GM19240 (cell line): ENCODE measurements around the gene GLS.
"Not testable (repeated sequence)": the region's sequence is repeated elsewhere in the genome, so short reads cannot be mapped to it uniquely, and the experiment has no call there.

Experiments
- DNase-seq: peaks from one replicate; pipeline ENCODE4 v3.0.0; 2011; ENCODE audit warnings: low spot score; ENCODE audit not compliant: insufficient read length

GLS gene

GRCh38 chr2:190855245-190855644, 25.4 kb upstream of the GLS start:
- DNase-seq = no peak

- DNase-seq = no peak
Observed at GRCh38 chr2:190856985-190857384, 23.6 kb upstream of the GLS start.

- no peak for DNase-seq
Observed at GRCh38 chr2:190858817-190859216, 21.8 kb upstream of the GLS start.

- no peak for DNase-seq
Observed at GRCh38 chr2:190859347-190860297, 21.0 kb upstream of the GLS start.

GRCh38 chr2:190860985-190861680, 19.5 kb upstream of the GLS start:
- DNase-seq = no peak

- not testable (repeated sequence) for DNase-seq
Observed at GRCh38 chr2:190862128-190862527, 18.5 kb upstream of the GLS start.

GRCh38 chr2:190862571-190862991, 18.0 kb upstream of the GLS start:
- no peak for DNase-seq

GRCh38 chr2:190863946-190864345, 16.7 kb upstream of the GLS start:
- no peak for DNase-seq

GRCh38 chr2:190864375-190864774, 16.2 kb upstream of the GLS start:
- no peak for DNase-seq

GRCh38 chr2:190867212-190867611, 13.4 kb upstream of the GLS start:
- DNase-seq = no peak

- DNase-seq = no peak
Observed at GRCh38 chr2:190867832-190868231, 12.8 kb upstream of the GLS start.

- DNase-seq = no peak
Observed at GRCh38 chr2:190869721-190870120, 10.9 kb upstream of the GLS start.

GRCh38 chr2:190873451-190873850, 7.2 kb upstream of the GLS start:
- not testable (repeated sequence) for DNase-seq

- DNase-seq = no peak
Observed at GRCh38 chr2:190875891-190876290, 4.7 kb upstream of the GLS start.

GRCh38 chr2:190876631-190877030, 4.0 kb upstream of the GLS start:
- DNase-seq = no peak

GRCh38 chr2:190877436-190877835, 3.2 kb upstream of the GLS start:
- DNase-seq = no peak

GRCh38 chr2:190879474-190880377, 895 bp upstream of the GLS start:
- DNase-seq = no peak

- DNase-seq = no peak
Observed at GRCh38 chr2:190881084-190881597, 520 bp downstream of the GLS start.

GRCh38 chr2:190881598-190882410, 1.2 kb downstream of the GLS start:
- no peak for DNase-seq

- DNase-seq = no peak
Observed at GRCh38 chr2:190882411-190882766, 1.8 kb downstream of the GLS start.
